Measurements from ENCODE around the gene EHMT1.
"Not testable (repeated sequence)": the region's sequence is repeated elsewhere in the genome, so short reads cannot be mapped to it uniquely, and the experiment has no call there.

EHMT1 gene

GRCh38 chr9:137615387-137615871, 3.4 kb upstream of the EHMT1 start:
- DNase-seq: no peak

- peak; percentile 40 to 64 (median 56) for DNase-seq
Observed at GRCh38 chr9:137619240-137620047, 639 bp downstream of the EHMT1 start.

- no peak for DNase-seq
Observed at GRCh38 chr9:137620048-137620405, 1.2 kb downstream of the EHMT1 start.

GRCh38 chr9:137620581-137620980, 1.8 kb downstream of the EHMT1 start:
- DNase-seq: no peak

GRCh38 chr9:137621131-137621757, 2.4 kb downstream of the EHMT1 start:
- no peak for DNase-seq

GRCh38 chr9:137622211-137622610, 3.4 kb downstream of the EHMT1 start:
- peak in 1 of 4 experiments; percentile 53 for DNase-seq

- no peak for DNase-seq
Observed at GRCh38 chr9:137626464-137626863, 7.7 kb downstream of the EHMT1 start.

GRCh38 chr9:137627406-137627805, 8.6 kb downstream of the EHMT1 start:
- DNase-seq: not testable (repeated sequence)

GRCh38 chr9:137630126-137630525, 11.3 kb downstream of the EHMT1 start:
- DNase-seq: no peak

- DNase-seq: peak in 1 of 4 experiments; percentile 50
Observed at GRCh38 chr9:137630679-137631078, 11.9 kb downstream of the EHMT1 start.

- peak in 2 of 4 experiments; percentile 40 to 58 for DNase-seq
Observed at GRCh38 chr9:137631345-137632229, 12.8 kb downstream of the EHMT1 start.

- DNase-seq: peak; percentile 48 to 71 (median 52)
Observed at GRCh38 chr9:137632230-137633161, 13.7 kb downstream of the EHMT1 start.

GRCh38 chr9:137634016-137634415, 15.2 kb downstream of the EHMT1 start:
- no peak for DNase-seq

GRCh38 chr9:137638680-137639079, 19.9 kb downstream of the EHMT1 start:
- no peak for DNase-seq

GRCh38 chr9:137639303-137640051, 20.7 kb downstream of the EHMT1 start:
- peak in 1 of 4 experiments; percentile 38 for DNase-seq

GRCh38 chr9:137640862-137641261, 22.1 kb downstream of the EHMT1 start:
- no peak for DNase-seq

GRCh38 chr9:137642118-137642601, 23.4 kb downstream of the EHMT1 start:
- no peak for DNase-seq

GRCh38 chr9:137642892-137643291, 24.1 kb downstream of the EHMT1 start:
- DNase-seq: no peak

GRCh38 chr9:137643921-137644320, 25.1 kb downstream of the EHMT1 start:
- DNase-seq: no peak

- DNase-seq: no peak
Observed at GRCh38 chr9:137645211-137645610, 26.4 kb downstream of the EHMT1 start.

GRCh38 chr9:137646341-137646740, 27.5 kb downstream of the EHMT1 start:
- no peak for DNase-seq
